GM12878 (cell line): Measurements from ENCODE around the gene ANP32E. TPM values are rescaled to one million over a fixed set of nuclear protein-coding genes. Genes with fewer than 3 reads are reported as not detected.

Source experiments
- ATAC-seq: fragments of 200-7000 bp; cut with Tn5 transposase; 3 replicates; pipeline ENCODE4 v1.9.1; 2020; ENCODE audit warnings: mild to moderate bottlenecking, moderate library complexity
- BruUV-seq: library from RNA; stranded (reverse); fragments of 400-500 nt; replicated peaks from 2 replicates; lab custom pipeline; 2021; lab: Mats Ljungman, UMichigan
- CTCF ChIA-PET: fragments of 300-600 bp; sonication (Branson Sonifier 250); formaldehyde crosslinking; extraction: SDS; loops from one replicate; lab custom pipeline; 2021; ENCODE audit warnings: inconsistent platforms; lab: Yijun Ruan, JAX
- POLR2A ChIA-PET: fragments of 350-600 bp; formaldehyde crosslinking; extraction: SDS; loops from one replicate; lab custom pipeline; 2021; ENCODE audit warnings: inconsistent platforms; lab: Charles Lee
- RAD21 ChIA-PET: fragments of 300-600 bp; sonication (Branson Sonifier 250); formaldehyde crosslinking; loops from one replicate; lab custom pipeline; 2023; ENCODE audit warnings: antibody characterized with exemption; ENCODE audit not compliant: unreplicated experiment; lab: Charles Lee
- SMC1A ChIA-PET: fragments of 300-600 bp; sonication (Branson Sonifier 250); formaldehyde crosslinking; loops from one replicate; lab custom pipeline; 2023; ENCODE audit not compliant: unreplicated experiment, uncharacterized antibody; lab: Charles Lee
- DNase-seq: peaks from one replicate; pipeline ENCODE4 v3.0.0-alpha.2; 2011; ENCODE audit warnings: low read depth, low spot score
- FAIRE-seq: peaks from 3 replicates; lab custom pipeline; 2011; peaks lifted over from hg19 to GRCh38; lab: Jason Lieb, UNC
- H2AFZ ChIP-seq: 2 replicates; pipeline ENCODE4 v1.6.0; 2011; ENCODE audit warnings: low read depth, low read length, control low read depth; ENCODE audit not compliant: control insufficient read depth
- H3K27ac ChIP-seq: 2 replicates; pipeline ENCODE4 v1.5.1; 2011; ENCODE audit warnings: control low read depth; ENCODE audit not compliant: control insufficient read depth, insufficient read depth
- H3K27me3 ChIP-seq, 2 experiments: replicated peaks in 1 of 2; 2 replicates each; pipeline versions ENCODE4 v1.6.0 to v1.6.1; 2011; ENCODE audit warnings: low read length in 1 of 2; ENCODE audit not compliant: control insufficient read depth in 2 of 2, insufficient read depth in 2 of 2
- H3K36me3 ChIP-seq, 2 experiments: 2 replicates each; pipeline ENCODE4 v1.5.1; 2011; ENCODE audit warnings: low read length in 1 of 2; ENCODE audit not compliant: control insufficient read depth in 2 of 2, insufficient read depth in 2 of 2
- H3K4me1 ChIP-seq: 2 replicates; pipeline ENCODE4 v1.6.1; 2011; ENCODE audit warnings: mild to moderate bottlenecking, low read length, moderate library complexity, mixed read lengths; ENCODE audit not compliant: control insufficient read depth, insufficient read depth
- H3K4me2 ChIP-seq: 2 replicates; pipeline ENCODE4 v1.6.0; 2011; ENCODE audit warnings: control low read depth; ENCODE audit not compliant: control insufficient read depth, insufficient read depth
- H3K4me3 ChIP-seq: fragments of 200-600 bp; sonication (generic); 2 replicates; pipeline ENCODE4 v1.5.1; 2016
- H3K79me2 ChIP-seq: 2 replicates; pipeline ENCODE4 v1.6.0; 2011; ENCODE audit warnings: low read length; ENCODE audit not compliant: control insufficient read depth, insufficient read depth
- H3K9ac ChIP-seq: 2 replicates; pipeline ENCODE4 v1.8.0; 2011; ENCODE audit warnings: low read length, control low read depth, mixed read lengths; ENCODE audit not compliant: control insufficient read depth, insufficient read depth
- H3K9me3 ChIP-seq: replicated peaks from 3 replicates; pipeline ENCODE4 v1.5.1; 2011; ENCODE audit warnings: mild to moderate bottlenecking, low read length; ENCODE audit not compliant: control insufficient read depth, insufficient read depth
- H4K20me1 ChIP-seq: 2 replicates; pipeline ENCODE4 v1.6.0; 2011; ENCODE audit not compliant: control insufficient read depth, insufficient read depth
- CEBPZ ChIP-seq: fragments of 150-350 bp; IDR thresholded peaks from 2 replicates; pipeline ENCODE4 v1.6.1; 2016; ENCODE audit warnings: low read depth, low read length
- CTCF ChIP-seq, 3 experiments: IDR thresholded peaks in 2 of 3; conservative IDR thresholded peaks in 1 of 3; 2 replicates each; pipeline ENCODE4 v1.5.1; 2011; ENCODE audit warnings: low read depth in 3 of 3, low read length in 3 of 3, mild to moderate bottlenecking in 3 of 3, control low read depth in 2 of 3, moderate library complexity in 2 of 3, inconsistent platforms in 1 of 3, mixed read lengths in 1 of 3; ENCODE audit not compliant: control insufficient read depth in 2 of 3, insufficient read depth in 1 of 3; ENCODE audit errors: extremely low read depth in 1 of 3
- POLR2A ChIP-seq: IDR thresholded peaks from 2 replicates; pipeline ENCODE4 v1.6.1; 2011; ENCODE audit warnings: low read depth, mild to moderate bottlenecking, low read length
- RAD21 ChIP-seq: IDR thresholded peaks from 2 replicates; pipeline ENCODE4 v1.6.1; 2011; ENCODE audit warnings: mild to moderate bottlenecking, low read depth, low read length, moderate library complexity; ENCODE audit not compliant: insufficient read depth
- RUNX3 ChIP-seq: IDR thresholded peaks from 2 replicates; pipeline ENCODE4 v1.6.1; 2012; ENCODE audit warnings: low read length, inconsistent platforms
- SMC3 ChIP-seq: IDR thresholded peaks from 2 replicates; pipeline ENCODE4 v1.6.1; 2011; ENCODE audit warnings: low read length, improper control_type of control experiment, borderline replicate concordance
- SPI1 ChIP-seq: IDR thresholded peaks from 2 replicates; pipeline ENCODE4 v1.6.1; 2011; ENCODE audit warnings: low read depth, mild to moderate bottlenecking, low read length, moderate library complexity, borderline replicate concordance; ENCODE audit not compliant: insufficient read depth
- YY1 ChIP-seq: IDR thresholded peaks from 2 replicates; pipeline ENCODE4 v1.6.1; 2011; ENCODE audit warnings: low read depth, mild to moderate bottlenecking, low read length
- ZNF384 ChIP-seq: IDR thresholded peaks from 2 replicates; pipeline ENCODE4 v1.6.1; 2012; ENCODE audit warnings: low read depth, mild to moderate bottlenecking, low read length, improper control_type of control experiment, borderline replicate concordance
- WGBS: methylation state at CpG from one replicate; pipeline ENCODE4 v1.1.6; 2016; ENCODE audit warnings: low lambda C conversion rate; ENCODE audit not compliant: insufficient replicate concordance, insufficient coverage; ENCODE audit errors: missing lambda C conversion rate; 5-methylcytosine and 5-hydroxymethylcytosine counted together
- in situ Hi-C: fragments of 300-500 bp; cut with MboI; formaldehyde crosslinking; loops from 9 replicates; pipeline ENCODE4 v1.14.3; 2018; ENCODE audit warnings: mixed read lengths
- intact Hi-C: fragments of 100-400 bp; cut with micrococcal nuclease; formaldehyde crosslinking; loops from one replicate; pipeline ENCODE4 v1.14.2; 2022; ENCODE audit not compliant: unreplicated experiment
- polyA plus RNA-seq, 11 experiments: library from polyadenylated mRNA; depleted of rRNA in 4 of 11; unstranded in 6 of 11; stranded (reverse) in 5 of 11; fragments of >200 nt; fragmentation: Nextera tagmentation in 4 of 11; fragmentation: Illumina TruSeq in 1 of 11; extraction: Ambion mirVana in 4 of 11; extraction: Trizol in 1 of 11; gene quantifications; 1 replicate in 1 of 11; 2 replicates in 10 of 11; pipeline versions ENCODE4 v1.2.1 to v1.2.3, GENCODE V29; 2011 to 2016; ENCODE audit warnings: inconsistent platforms in 2 of 11, missing spikeins in 2 of 11, low read depth in 1 of 11
- total RNA-seq, 4 experiments: library from RNA; depleted of rRNA in 3 of 4; stranded (reverse); fragments of >200 nt in 3 of 4; fragmentation: Illumina TruSeq in 1 of 4; extraction: Trizol in 1 of 4; gene quantifications; 2 replicates each; pipeline versions ENCODE4 v1.2.1 to v1.2.3, GENCODE V29; 2013 to 2021

The ANP32E gene
- total and polyA plus RNA-seq, 10 of the 15 experiments (the other 5 are each of a cell fraction or from before 2014, with no cell fraction given), result 59.2 to 250 (median 121) TPM

GRCh38 chr1:150281221-150281757 lies 45.4 kb upstream of the ANP32E start:
- Histone ChIP-seq H3K9ac (peak overlapping the region; percentile 14; the same call in 1 of the 2 replicates), H2AFZ (peak overlapping the region; percentile 95), H3K36me3 (no peaks in the 10 kb centered on the region)
- in situ Hi-C loops, result no loop called here
- POLR2A ChIA-PET, result no interaction called here
- no peak for TF ChIP-seq CEBPZ
- TF ChIP-seq ZNF384, result peak; percentile 73
- no peak for TF ChIP-seq POLR2A
- TF ChIP-seq YY1, result peak; percentile 29; the same call in 1 of the 2 replicates
- peak; percentile 53 to 77 (median 70) for TF ChIP-seq CTCF (IDR thresholded peaks at IDR 0.05 in 2 of 3, conservative IDR thresholded peaks at IDR 0.05 in 1 of 3; ENCODE audit: control insufficient read depth in 2 of 3, extremely low read depth in 1 of 3, insufficient read depth in 1 of 3, low read depth in 3 of 3, low read length in 3 of 3)
- no peak for TF ChIP-seq SPI1
- peak; percentile 48 for TF ChIP-seq RUNX3
- peak; percentile 62; the same call in 1 of the 2 replicates for TF ChIP-seq SMC3
- peak; percentile 72 for TF ChIP-seq RAD21
- TF ChIP-seq, all 136 proteins: peak for 6
- CTCF ChIA-PET, result interaction anchor here (0.7 to 3.8 kb wide), 15 partner anchors 8 to 208 kb away, joined by 3 to 98 read pairs (median 4); partner anchors contain the start of genes ANP32E and CA14
- intact Hi-C loops, result loop anchor here (1.0 kb wide), 1 partner anchor 26 kb away; no protein-coding TSS in a partner anchor
- Histone ChIP-seq H4K20me1 (no peaks in the 10 kb centered on the region), H3K27me3 (no peaks in the 10 kb centered on the region; a peak in 2 of 4 replicates), H3K79me2 (no peaks in the 10 kb centered on the region), H3K4me1 (peaks cover 9% of the 10 kb centered on the region), H3K27ac (no peak overlapping the region), H3K9me3 (no peaks in the 10 kb centered on the region; the same call in 2 of the 3 replicates), H3K4me2 (peak overlapping the region; percentile 94), H3K4me3 (peak overlapping the region; percentile 58)
- no TSS peak for BruUV-seq
- DNase-seq (no peak), ATAC-seq (peak; percentile 90), FAIRE-seq (peak; percentile 87)
- SMC1A ChIA-PET, result interaction anchor here (0.6 to 1.9 kb wide), 8 partner anchors 10 to 220 kb away, joined by 3 to 18 read pairs (median 4); partner anchors contain the start of genes APH1A and CA14
- RAD21 ChIA-PET, result interaction anchor here (0.7 to 1.6 kb wide), 9 partner anchors 12 to 208 kb away, joined by 3 to 18 read pairs (median 4); no protein-coding TSS in a partner anchor
- 8% methylated on average over 15 of the region's 15 CpGs for WGBS
